Ishikawa (cell line): ENCODE results near the gene TRIM42.

Experiments used
- CEBPB ChIP-seq: IDR thresholded peaks from 2 replicates; pipeline ENCODE4 v1.6.1; 2012
- CREB1 ChIP-seq: IDR thresholded peaks from 2 replicates; pipeline ENCODE4 v1.6.1; 2012; ENCODE audit warnings: low read depth
- EGR1 ChIP-seq: IDR thresholded peaks from 2 replicates; pipeline ENCODE4 v1.6.1; 2012
- EP300 ChIP-seq: IDR thresholded peaks from 2 replicates; pipeline ENCODE4 v1.6.1; 2012; ENCODE audit warnings: borderline replicate concordance
- FOXM1 ChIP-seq: IDR thresholded peaks from 2 replicates; pipeline ENCODE4 v1.6.1; 2012; ENCODE audit warnings: low read depth, borderline replicate concordance
- NFIC ChIP-seq: IDR thresholded peaks from 2 replicates; pipeline ENCODE4 v1.6.1; 2012
- RAD21 ChIP-seq: IDR thresholded peaks from 2 replicates; pipeline ENCODE4 v1.6.1; 2012; ENCODE audit warnings: low read depth
- TAF1 ChIP-seq: IDR thresholded peaks from 2 replicates; pipeline ENCODE4 v1.6.1; 2012; ENCODE audit warnings: low read depth, mild to moderate bottlenecking
- TCF12 ChIP-seq: IDR thresholded peaks from 2 replicates; pipeline ENCODE4 v1.6.1; 2012; ENCODE audit warnings: low read depth
- TEAD4 ChIP-seq: IDR thresholded peaks from 2 replicates; pipeline ENCODE4 v1.6.1; 2012
- YY1 ChIP-seq: IDR thresholded peaks from 2 replicates; pipeline ENCODE4 v1.6.1; 2012; ENCODE audit warnings: low read depth
- ZBTB7A ChIP-seq: IDR thresholded peaks from 2 replicates; pipeline ENCODE4 v1.6.1; 2012; ENCODE audit warnings: low read depth
- TF ChIP-seq, protein P1 (sequence below): IDR thresholded peaks from 2 replicates; pipeline ENCODE4 v1.6.1; 2012
- TF ChIP-seq, protein P2 (sequence below): IDR thresholded peaks from 2 replicates; pipeline ENCODE4 v1.6.1; 2012
- TF ChIP-seq, protein P3 (sequence below): IDR thresholded peaks from 2 replicates; pipeline ENCODE4 v1.6.1; 2012; ENCODE audit warnings: low read depth, mild to moderate bottlenecking

Gene TRIM42

DNA sequence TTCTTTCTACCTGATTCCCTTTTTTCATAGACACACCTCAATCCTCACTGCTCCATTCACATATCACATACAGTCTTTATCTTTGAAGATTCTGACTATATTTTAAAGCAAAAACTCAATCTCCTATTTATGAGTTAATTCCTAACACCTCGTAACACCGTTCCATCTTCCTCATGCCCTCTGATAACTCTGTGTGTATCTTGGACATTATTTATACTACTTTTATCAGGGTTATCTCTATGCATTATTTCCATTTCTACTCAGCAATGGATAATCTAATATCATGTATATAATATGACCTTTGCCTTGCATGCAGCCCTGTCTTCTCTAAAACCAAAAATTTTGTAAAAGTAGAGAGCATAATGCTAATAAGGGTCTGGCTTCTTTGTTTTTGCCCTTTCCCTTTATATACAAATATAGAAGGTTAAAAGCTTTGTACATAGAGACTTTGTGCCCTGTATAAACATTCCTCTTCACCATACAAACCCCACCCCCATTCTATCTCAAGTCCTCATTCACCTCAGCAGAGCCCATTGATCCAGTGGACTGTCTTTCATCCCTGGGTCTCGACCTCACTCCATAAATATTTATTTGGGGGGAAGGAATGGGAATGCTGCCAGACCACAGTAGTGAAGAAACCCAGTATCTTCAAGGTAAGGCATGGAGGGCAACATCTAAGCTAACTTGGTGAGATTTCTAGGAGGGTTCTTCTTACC lies 21.8 kb downstream of the TRIM42 start:
- TF ChIP-seq, protein P1, sequence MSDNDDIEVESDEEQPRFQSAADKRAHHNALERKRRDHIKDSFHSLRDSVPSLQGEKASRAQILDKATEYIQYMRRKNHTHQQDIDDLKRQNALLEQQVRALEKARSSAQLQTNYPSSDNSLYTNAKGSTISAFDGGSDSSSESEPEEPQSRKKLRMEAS = no peak

DNA sequence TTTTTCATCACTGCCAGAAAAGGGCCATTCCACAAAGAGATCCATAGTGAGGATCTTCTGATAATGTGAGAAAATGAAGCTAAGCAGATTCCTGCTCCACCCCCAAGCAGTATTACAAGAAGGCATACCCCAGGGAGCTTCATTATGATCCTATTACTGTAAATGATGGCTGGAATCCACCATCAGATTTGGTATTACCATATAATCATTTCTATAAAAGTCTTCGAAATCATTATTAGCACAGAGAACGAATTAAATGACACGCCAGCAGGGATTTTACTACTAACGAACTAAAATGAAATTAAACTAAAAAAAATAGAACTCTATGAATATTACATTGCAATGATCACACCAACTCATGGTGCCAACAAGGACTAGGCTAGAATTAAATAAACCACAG lies 24.4 kb downstream of the TRIM42 start:
- no peak for TF ChIP-seq EP300
- TF ChIP-seq, protein P2, sequence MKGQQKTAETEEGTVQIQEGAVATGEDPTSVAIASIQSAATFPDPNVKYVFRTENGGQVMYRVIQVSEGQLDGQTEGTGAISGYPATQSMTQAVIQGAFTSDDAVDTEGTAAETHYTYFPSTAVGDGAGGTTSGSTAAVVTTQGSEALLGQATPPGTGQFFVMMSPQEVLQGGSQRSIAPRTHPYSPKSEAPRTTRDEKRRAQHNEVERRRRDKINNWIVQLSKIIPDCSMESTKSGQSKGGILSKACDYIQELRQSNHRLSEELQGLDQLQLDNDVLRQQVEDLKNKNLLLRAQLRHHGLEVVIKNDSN = no peak
- no peak for TF ChIP-seq ZBTB7A
- no peak for TF ChIP-seq EGR1
- TF ChIP-seq, protein P1 = no peak
- TF ChIP-seq TEAD4 = no peak
- TF ChIP-seq NFIC = no peak
- TF ChIP-seq YY1 = no peak
- TF ChIP-seq TAF1 = no peak
- TF ChIP-seq, protein P3, sequence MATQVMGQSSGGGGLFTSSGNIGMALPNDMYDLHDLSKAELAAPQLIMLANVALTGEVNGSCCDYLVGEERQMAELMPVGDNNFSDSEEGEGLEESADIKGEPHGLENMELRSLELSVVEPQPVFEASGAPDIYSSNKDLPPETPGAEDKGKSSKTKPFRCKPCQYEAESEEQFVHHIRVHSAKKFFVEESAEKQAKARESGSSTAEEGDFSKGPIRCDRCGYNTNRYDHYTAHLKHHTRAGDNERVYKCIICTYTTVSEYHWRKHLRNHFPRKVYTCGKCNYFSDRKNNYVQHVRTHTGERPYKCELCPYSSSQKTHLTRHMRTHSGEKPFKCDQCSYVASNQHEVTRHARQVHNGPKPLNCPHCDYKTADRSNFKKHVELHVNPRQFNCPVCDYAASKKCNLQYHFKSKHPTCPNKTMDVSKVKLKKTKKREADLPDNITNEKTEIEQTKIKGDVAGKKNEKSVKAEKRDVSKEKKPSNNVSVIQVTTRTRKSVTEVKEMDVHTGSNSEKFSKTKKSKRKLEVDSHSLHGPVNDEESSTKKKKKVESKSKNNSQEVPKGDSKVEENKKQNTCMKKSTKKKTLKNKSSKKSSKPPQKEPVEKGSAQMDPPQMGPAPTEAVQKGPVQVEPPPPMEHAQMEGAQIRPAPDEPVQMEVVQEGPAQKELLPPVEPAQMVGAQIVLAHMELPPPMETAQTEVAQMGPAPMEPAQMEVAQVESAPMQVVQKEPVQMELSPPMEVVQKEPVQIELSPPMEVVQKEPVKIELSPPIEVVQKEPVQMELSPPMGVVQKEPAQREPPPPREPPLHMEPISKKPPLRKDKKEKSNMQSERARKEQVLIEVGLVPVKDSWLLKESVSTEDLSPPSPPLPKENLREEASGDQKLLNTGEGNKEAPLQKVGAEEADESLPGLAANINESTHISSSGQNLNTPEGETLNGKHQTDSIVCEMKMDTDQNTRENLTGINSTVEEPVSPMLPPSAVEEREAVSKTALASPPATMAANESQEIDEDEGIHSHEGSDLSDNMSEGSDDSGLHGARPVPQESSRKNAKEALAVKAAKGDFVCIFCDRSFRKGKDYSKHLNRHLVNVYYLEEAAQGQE = no peak
- no peak for TF ChIP-seq CREB1
- TF ChIP-seq FOXM1 = no peak
- no peak for TF ChIP-seq TCF12
- TF ChIP-seq CEBPB = no peak
- no peak for TF ChIP-seq RAD21

DNA sequence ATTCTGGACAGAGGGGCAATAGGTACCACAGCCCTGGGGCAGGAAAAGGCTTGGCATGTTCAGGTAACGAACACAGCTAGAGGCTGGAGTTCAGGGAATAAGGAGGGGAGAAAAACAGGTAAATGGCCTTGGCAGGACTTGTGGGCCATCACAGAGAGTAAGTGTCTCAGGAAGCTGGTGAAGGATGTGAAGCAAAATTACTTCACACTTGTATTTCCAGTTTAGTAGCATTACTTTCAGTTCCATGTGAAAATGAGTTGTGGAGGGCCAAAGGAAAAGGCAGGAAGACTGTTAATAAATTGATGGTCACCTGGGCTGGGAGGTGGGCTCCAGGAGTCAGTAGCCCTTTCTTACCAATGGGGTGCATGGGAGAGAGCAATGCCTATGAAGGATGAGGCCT lies 25.6 kb downstream of the TRIM42 start:
- TF ChIP-seq RAD21 (no peak), EGR1 (no peak), CEBPB (no peak), YY1 (no peak), NFIC (no peak), FOXM1 (no peak), TCF12 (no peak), ZBTB7A (no peak), CREB1 (no peak), EP300 (no peak), TEAD4 (no peak), TAF1 (no peak)
- TF ChIP-seq, protein P2 = no peak
- TF ChIP-seq, protein P1 = no peak
- TF ChIP-seq, protein P3 = no peak

DNA sequence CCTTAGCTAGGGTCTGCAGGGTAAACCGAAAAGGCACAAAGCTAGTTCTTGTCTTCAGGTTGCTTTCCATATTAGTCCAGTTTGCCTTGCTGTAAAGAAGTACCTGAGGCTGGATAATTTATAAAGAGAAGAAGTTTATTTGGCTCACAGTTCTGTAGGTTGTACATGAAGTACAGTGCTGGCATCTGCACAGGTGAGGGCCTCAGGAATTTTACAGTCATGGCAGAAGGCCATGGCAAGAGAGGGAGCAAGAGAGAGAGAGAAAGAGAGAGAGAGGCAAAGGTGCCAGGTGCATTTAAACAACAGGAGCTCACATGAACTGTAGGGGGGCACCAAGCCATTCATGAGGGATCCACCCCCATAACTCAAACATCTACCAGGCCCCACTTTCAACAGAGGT lies 26.9 kb downstream of the TRIM42 start:
- TF ChIP-seq EGR1 = no peak
- TF ChIP-seq ZBTB7A = no peak
- TF ChIP-seq, protein P3 = no peak
- TF ChIP-seq CREB1 = no peak
- no peak for TF ChIP-seq TAF1
- no peak for TF ChIP-seq TCF12
- no peak for TF ChIP-seq YY1
- no peak for TF ChIP-seq EP300
- TF ChIP-seq, protein P2 = no peak
- no peak for TF ChIP-seq RAD21
- no peak for TF ChIP-seq NFIC
- TF ChIP-seq FOXM1 = no peak
- no peak for TF ChIP-seq TEAD4
- TF ChIP-seq, protein P1 = no peak
